GM20000 (cell line): ENCODE data around the gene ELMO1.

Experiments
- DNase-seq: peaks from one replicate; pipeline ENCODE4 v3.0.0; 2012; ENCODE audit warnings: low spot score
- CTCF ChIP-seq: IDR thresholded peaks from 2 replicates; pipeline ENCODE4 v1.5.1; 2012; ENCODE audit warnings: mild to moderate bottlenecking, control low read depth; ENCODE audit errors: extremely low read depth, missing control alignments

ELMO1 gene

GRCh38 chr7:37007691-37008090, 441.0 kb downstream of the ELMO1 start:
- DNase-seq: no peak
- no peak for TF ChIP-seq CTCF

GRCh38 chr7:37007268-37007667, 441.4 kb downstream of the ELMO1 start:
- no peak for DNase-seq
- TF ChIP-seq CTCF: no peak

DNA sequence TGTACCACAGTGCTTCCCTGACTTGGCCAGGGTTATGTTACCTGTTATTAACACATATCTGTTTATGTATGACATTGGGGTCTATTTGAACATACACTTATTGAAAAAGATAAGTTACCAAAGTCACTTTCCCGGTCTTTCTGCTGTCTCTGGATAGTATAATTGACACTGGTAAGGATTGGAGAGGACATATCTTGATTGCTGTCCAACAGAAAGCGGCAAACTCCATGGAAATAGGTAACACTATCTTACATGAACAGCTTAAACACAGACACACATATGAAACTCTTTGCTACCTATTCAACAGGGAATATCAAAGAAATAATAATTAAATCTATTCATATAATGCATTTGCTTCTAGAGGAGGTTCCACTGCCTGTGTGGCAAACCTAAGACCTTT, 441.9 kb downstream of the ELMO1 start:
- no peak for DNase-seq
- no peak for TF ChIP-seq CTCF

GRCh38 chr7:37000511-37000910, 448.2 kb downstream of the ELMO1 start:
- DNase-seq: no peak
- no peak for TF ChIP-seq CTCF

DNA sequence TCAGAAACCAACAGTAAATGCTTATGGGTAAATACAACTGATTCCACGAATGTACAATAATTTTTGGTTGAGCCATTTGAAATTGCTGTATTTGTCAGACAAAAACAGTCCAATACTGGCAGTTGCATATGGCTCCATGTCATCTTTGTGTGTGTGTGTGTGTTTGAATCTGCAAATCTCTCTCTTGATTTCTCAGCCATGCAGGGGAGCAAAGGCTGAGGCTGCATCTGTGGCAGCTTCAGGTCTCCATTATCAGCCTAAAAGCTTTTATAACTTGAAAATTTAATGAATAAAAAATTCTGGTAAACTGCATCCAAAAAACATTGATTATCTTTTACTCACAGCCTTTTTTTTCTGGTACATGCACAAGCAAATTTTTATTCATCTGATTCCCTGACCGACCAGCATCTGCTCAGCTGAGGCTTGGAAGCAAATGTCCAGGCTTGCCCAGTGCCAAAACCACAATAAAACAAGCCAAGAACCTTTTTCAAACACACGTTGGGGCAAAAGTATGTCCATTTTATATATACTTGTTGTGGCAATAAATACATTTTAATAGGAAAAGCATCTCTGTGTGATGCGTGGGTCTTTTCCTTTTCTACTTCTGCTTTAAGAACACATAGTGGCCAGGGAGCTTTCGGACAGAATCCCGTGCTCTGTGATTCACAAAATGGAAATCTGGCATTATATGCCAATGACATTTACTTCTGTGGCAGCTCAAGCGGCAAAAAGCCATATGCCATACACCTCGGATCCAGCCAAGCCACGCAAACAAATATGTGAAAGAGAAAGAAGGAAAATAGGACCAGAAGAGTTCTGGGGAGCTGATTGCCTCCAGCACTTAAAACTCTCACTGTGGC, 448.8 kb downstream of the ELMO1 start:
- TF ChIP-seq CTCF: no peak
- no peak for DNase-seq

DNA sequence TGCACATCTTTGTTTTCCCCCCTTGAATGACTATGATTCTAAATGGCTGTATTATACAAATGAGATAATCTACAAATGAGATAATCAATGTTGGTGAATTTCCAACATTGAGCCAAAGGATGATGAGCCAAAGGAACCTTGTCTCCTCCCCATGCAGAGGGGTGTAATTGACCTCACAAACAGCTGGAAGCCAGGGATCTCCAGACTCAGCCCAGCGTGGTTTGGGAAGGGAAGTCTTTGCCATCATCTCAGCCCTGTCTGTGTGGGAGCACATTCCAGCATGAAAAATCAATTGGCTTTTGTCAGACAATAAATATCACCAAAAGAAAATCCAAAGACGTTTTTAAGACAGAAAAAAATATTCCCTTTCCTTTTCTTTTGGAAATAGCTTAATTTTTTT, 452.9 kb downstream of the ELMO1 start:
- TF ChIP-seq CTCF: no peak
- DNase-seq: no peak

- no peak for TF ChIP-seq CTCF
- DNase-seq: no peak
These were observed 454.1 kb downstream of the ELMO1 start for GRCh38 chr7:36994456-36995112.
